K562 (cell line): ENCODE measurements around the gene GULP1. TPM values are rescaled to one million over a fixed set of nuclear protein-coding genes. Genes with fewer than 3 reads are reported as not detected.

Experiments
- ERF ChIP-seq: fragments of 450-650 bp; formaldehyde crosslinking; IDR thresholded peaks from 2 replicates; pipeline ENCODE4 v1.4.0; 2020; ENCODE audit warnings: mild to moderate bottlenecking, mixed read lengths
- HMGN3 ChIP-seq: IDR thresholded peaks from 2 replicates; pipeline ENCODE4 v1.6.1; 2011; ENCODE audit warnings: borderline replicate concordance, low read depth, mild to moderate bottlenecking, mixed read lengths, low read length; ENCODE audit not compliant: insufficient read length; ENCODE audit errors: extremely low read depth
- NFYB ChIP-seq: IDR thresholded peaks from 2 replicates; pipeline ENCODE4 v1.6.1; 2011; ENCODE audit warnings: mild to moderate bottlenecking, moderate library complexity; ENCODE audit not compliant: insufficient read length; ENCODE audit errors: extremely low read depth
- NR2C1 ChIP-seq, 2 experiments: fragments of 450-650 bp; IDR thresholded peaks; 2 replicates each; pipeline ENCODE4 v1.6.1; 2017; ENCODE audit warnings: mild to moderate bottlenecking in 2 of 2, antibody characterized with exemption in 1 of 2, inconsistent platforms in 1 of 2, missing compliant biosample characterization in 1 of 2, missing genetic modification characterization in 1 of 2
- RUNX1 ChIP-seq: sonication (generic); IDR thresholded peaks from 2 replicates; pipeline ENCODE4 v1.6.1; 2016; ENCODE audit warnings: antibody characterized with exemption, low read depth
- SMAD3 ChIP-seq: fragments of 450-650 bp; formaldehyde crosslinking; conservative IDR thresholded peaks from 2 replicates; pipeline ENCODE4 v1.4.0; 2020; ENCODE audit warnings: mild to moderate bottlenecking
- TAF1 ChIP-seq: IDR thresholded peaks from 2 replicates; pipeline ENCODE4 v1.6.1; 2011; ENCODE audit warnings: mild to moderate bottlenecking, low read length, moderate library complexity; ENCODE audit not compliant: insufficient read depth, control insufficient read depth, severe bottlenecking; ENCODE audit errors: extremely low read depth
- TAF7 ChIP-seq: fragments of 450-650 bp; IDR thresholded peaks from 2 replicates; pipeline ENCODE4 v1.6.1; 2016; ENCODE audit warnings: missing genetic modification characterization, missing compliant biosample characterization
- TBP ChIP-seq: optimal IDR thresholded peaks from 2 replicates; pipeline ENCODE3; 2011; ENCODE audit warnings: low read depth, low read length, improper control_type of control experiment
- TCF3 ChIP-seq: sonication (generic); formaldehyde crosslinking; IDR thresholded peaks from 2 replicates; pipeline ENCODE4 v1.4.0; 2020; ENCODE audit warnings: mild to moderate bottlenecking, missing genetic modification reagents
- TFAP4 ChIP-seq: sonication (generic); formaldehyde crosslinking; IDR thresholded peaks from 2 replicates; pipeline ENCODE4 v1.8.0; 2022; ENCODE audit warnings: missing genetic modification reagents, mild to moderate bottlenecking, moderate library complexity, borderline replicate concordance
- U2AF1 ChIP-seq: fragments of 200-400 bp; formaldehyde crosslinking; optimal IDR thresholded peaks from 2 replicates; pipeline ENCODE3; 2017; ENCODE audit warnings: mild to moderate bottlenecking, low read depth, low read length, moderate library complexity
- ZNF609 ChIP-seq: sonication (generic); formaldehyde crosslinking; IDR thresholded peaks from 2 replicates; pipeline ENCODE4 v1.8.1; 2023; ENCODE audit warnings: missing genetic modification reagents, mild to moderate bottlenecking, borderline replicate concordance
- ZNF766 ChIP-seq: fragments of 200-800 bp; sonication (Bioruptor generic); conservative IDR thresholded peaks from 2 replicates; pipeline ENCODE4 v1.6.1; 2016; ENCODE audit warnings: missing genetic modification characterization, missing compliant biosample characterization
- polyA plus RNA-seq, 8 experiments: library from polyadenylated mRNA; depleted of rRNA in 4 of 8; stranded (reverse) in 5 of 8; unstranded in 3 of 8; fragments of >200 nt; fragmentation: Nextera tagmentation in 2 of 8; fragmentation: Illumina TruSeq in 1 of 8; extraction: Ambion mirVana in 2 of 8; extraction: Trizol in 1 of 8; gene quantifications; 2 replicates each; pipeline versions ENCODE4 v1.2.1 to v1.2.3, GENCODE V29; 2011 to 2014; ENCODE audit warnings: inconsistent platforms in 1 of 8, missing spikeins in 1 of 8
- total RNA-seq, 7 experiments: library from RNA; depleted of rRNA in 6 of 7; stranded (reverse); fragments of >200 nt in 6 of 7; fragmentation: Illumina TruSeq in 2 of 7; extraction: Trizol in 2 of 7; gene quantifications; 2 replicates each; pipeline versions ENCODE4 v1.2.1 to v1.2.3, GENCODE V29; 2011 to 2021; ENCODE audit warnings: low replicate concordance in 1 of 7
- TF ChIP-seq, protein P1 (sequence below), 2 experiments: fragments of 450-650 bp; conservative IDR thresholded peaks; 2 replicates each; pipeline ENCODE4 v1.6.1; 2017; ENCODE audit warnings: mild to moderate bottlenecking in 2 of 2, moderate library complexity in 2 of 2
- TF ChIP-seq, protein P2 (sequence below): fragments of 250-450 bp; sonication (Bioruptor Pico); IDR thresholded peaks from 2 replicates; pipeline ENCODE4 v1.8.0; 2022; ENCODE audit warnings: inconsistent platforms

GULP1 gene
- total and polyA plus RNA-seq, 9 of the 15 experiments (the other 6 are each of a cell fraction or from before 2014, with no cell fraction given) = 8.5 to 25.3 (median 19.5) TPM

DNA sequence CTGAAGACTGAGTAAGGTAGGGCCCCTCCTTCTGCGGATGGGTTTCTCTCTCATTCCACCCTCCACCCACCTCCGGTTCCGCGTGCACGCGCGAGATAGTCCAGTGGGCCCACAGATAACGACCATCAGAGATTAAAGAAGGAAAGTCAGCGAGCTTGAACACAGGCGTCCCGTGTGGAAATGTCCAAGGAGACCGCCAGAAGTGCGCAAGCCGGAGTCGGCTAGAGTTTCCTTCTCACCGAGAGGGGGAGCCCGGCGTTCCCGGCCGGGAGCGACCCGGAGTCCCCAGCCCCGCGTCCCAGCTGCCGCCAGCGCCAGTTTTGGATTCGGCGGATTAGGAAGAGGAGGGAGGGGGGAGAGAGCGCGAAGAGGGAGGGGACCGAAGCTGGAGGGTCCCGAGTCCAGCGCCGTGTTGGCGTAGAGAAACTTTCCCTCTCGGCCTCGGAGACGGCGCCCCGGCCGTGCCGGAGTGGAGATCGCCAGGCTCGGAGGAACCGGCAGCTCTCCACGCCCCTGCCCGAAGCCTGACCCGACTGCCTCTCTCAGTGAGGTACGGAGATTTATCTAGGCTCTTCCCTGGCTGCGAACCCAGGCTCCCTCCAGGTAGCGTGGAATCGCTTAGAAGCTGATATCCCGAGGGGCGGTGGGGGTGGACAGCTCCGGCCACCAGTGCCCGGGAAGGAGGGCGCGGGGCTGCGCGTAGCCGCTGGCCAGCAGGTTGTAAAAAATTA lies at the start of gene GULP1 (continued):
- TF ChIP-seq, protein P1, sequence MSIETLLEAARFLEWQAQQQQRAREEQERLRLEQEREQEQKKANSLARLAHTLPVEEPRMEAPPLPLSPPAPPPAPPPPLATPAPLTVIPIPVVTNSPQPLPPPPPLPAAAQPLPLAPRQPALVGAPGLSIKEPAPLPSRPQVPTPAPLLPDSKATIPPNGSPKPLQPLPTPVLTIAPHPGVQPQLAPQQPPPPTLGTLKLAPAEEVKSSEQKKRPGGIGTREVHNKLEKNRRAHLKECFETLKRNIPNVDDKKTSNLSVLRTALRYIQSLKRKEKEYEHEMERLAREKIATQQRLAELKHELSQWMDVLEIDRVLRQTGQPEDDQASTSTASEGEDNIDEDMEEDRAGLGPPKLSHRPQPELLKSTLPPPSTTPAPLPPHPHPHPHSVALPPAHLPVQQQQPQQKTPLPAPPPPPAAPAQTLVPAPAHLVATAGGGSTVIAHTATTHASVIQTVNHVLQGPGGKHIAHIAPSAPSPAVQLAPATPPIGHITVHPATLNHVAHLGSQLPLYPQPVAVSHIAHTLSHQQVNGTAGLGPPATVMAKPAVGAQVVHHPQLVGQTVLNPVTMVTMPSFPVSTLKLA (conservative IDR thresholded peaks at IDR 0.05) = peak in 1 of 2 experiments; percentile 52; a peak in 1 of 4 replicates
- TF ChIP-seq NFYB (no peak), ZNF766 (CRISPR knock-in tag) (peak; percentile 70; the same call in 1 of the 2 replicates), SMAD3 (CRISPR knock-in tag) (no peak), NR2C1 (IDR thresholded peaks at IDR 0.05) (no peak), NR2C1 (tag; IDR thresholded peaks at IDR 0.05) (no peak), ERF (CRISPR knock-in tag) (no peak), U2AF1 (no peak), TAF1 (peak; percentile 48), TCF3 (CRISPR knock-in tag) (peak; percentile 70), ZNF609 (CRISPR knock-in tag) (peak; percentile 79; the same call in 1 of the 2 replicates), RUNX1 (no peak), TFAP4 (CRISPR knock-in tag) (peak; percentile 72; the same call in 1 of the 2 replicates), TBP (peak; percentile 47), TAF7 (tag) (no peak), HMGN3 (no peak)
- TF ChIP-seq, protein P2, sequence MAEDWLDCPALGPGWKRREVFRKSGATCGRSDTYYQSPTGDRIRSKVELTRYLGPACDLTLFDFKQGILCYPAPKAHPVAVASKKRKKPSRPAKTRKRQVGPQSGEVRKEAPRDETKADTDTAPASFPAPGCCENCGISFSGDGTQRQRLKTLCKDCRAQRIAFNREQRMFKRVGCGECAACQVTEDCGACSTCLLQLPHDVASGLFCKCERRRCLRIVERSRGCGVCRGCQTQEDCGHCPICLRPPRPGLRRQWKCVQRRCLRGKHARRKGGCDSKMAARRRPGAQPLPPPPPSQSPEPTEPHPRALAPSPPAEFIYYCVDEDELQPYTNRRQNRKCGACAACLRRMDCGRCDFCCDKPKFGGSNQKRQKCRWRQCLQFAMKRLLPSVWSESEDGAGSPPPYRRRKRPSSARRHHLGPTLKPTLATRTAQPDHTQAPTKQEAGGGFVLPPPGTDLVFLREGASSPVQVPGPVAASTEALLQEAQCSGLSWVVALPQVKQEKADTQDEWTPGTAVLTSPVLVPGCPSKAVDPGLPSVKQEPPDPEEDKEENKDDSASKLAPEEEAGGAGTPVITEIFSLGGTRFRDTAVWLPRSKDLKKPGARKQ (CRISPR knock-in tag) = no peak
